Epithelial cell of alveolus of lung (primary cell): ENCODE results near the gene SSTR1. TPM values are rescaled to one million over a fixed set of nuclear protein-coding genes. Genes with fewer than 3 reads are reported as not detected.

ENCODE experiments used
- total RNA-seq: library from RNA; depleted of rRNA; stranded (reverse); fragments of >200 nt; gene quantifications from 2 replicates; pipeline ENCODE4 v1.2.1, GENCODE V29; 2015

SSTR1 gene
- total RNA-seq: 0.26 and 0.72 TPM in 2 replicates

DNA sequence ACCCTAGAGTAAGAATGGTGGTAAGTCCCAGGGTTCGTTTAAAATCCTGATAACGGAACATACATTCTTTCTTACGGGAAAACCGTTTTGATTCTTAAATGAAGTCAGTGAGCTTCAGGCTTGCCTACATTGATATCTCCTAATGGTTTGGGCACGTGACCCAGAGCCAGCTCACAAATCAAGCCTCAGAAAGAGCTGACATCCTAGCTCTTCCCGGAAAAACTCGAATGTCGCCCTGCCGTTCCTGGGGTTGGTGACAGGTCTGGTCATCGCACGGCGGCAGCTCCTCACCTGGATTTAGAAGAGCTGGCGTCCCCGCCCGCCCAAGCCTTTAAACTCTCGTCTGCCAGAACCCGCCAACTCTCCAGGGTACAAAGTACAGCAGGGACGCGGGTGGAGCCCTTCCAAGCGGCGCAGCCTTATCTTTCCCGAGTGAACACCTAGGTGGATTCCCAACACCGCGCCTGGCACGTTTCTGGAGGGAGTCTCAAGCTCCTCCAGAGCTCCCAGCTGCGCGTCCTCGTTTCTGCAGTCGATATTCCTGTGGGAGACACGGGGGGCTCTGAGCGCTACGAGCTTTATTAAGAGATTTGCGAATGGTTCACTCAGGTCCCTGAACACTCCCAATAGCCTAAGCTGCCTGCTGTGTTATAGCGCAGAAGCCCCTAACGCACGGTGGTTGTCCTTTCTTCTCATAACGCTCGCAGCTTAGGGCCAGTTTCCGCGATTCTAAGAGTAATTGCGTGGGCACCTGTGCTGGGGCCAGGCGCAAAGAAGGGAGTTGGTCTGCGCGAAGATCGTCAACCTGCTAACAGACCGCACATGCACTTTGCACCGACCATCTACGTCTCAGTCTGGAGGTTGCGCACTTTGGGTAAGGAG lies at the start of gene SSTR1:
Gene SSTR1, plus strand, starts transcription at position 169 of the 882 bp plus-strand sequence. CDS start 1,486 bp downstream, outside the sequence.

DNA sequence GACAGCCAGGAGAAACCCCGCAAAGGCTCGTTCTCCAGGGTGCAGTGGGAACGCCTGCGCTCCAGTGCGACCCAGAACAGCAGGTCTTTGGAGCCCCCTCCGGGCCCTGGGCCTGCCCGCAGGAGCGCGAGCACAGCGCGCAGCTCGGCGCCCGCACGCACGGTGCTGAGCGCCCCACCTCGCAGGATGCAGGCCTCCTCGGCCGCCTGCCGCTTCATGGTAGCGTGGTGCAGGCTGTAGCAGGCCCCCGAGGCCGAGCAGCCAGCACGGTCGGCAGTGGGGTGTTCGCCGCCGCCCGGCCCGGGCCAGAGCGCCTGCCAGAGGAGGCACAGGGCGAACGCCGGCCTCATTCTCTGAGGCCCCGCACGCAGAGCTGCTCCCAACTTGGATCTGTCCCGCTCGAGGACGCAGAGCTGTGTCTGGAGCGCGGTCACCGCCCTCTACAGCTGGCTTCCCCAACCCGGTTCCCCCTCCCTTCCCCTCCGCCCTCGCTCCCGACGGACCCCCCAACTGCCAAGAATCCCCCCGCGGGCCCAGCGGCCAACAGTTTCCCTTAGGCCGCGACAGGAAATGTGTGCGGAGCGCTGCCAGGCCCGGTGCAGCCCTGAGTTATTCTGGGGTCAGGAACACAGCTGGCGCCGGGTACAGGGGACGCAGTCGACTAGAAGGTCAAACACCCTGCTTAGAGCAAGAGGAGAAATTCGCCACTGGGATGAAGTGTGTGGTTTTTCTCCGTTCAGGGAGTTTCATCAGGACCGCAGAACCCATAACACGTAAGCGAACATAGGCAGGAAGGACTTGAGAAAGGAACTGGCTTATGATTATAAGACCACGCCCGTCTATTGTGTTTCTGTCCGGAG lies 48.2 kb downstream of the SSTR1 start, which contains the start of gene CLEC14A:
Gene CLEC14A, minus strand, starts transcription at position 421 of the 860 bp plus-strand sequence. Its CDS starts 71 bp downstream, at position 350.

Other genes with a start within 250 kb of the SSTR1 start
- 3.4 and 8.1 TPM in 2 replicates for gene CLEC14A, start 48.2 kb downstream of the SSTR1 start, total RNA-seq